ENCODE measurements around the gene LTBP1. TPM values are rescaled to one million over a fixed set of nuclear protein-coding genes. Genes with fewer than 3 reads are reported as not detected.
"Not testable (repeated sequence)": the region's sequence is repeated elsewhere in the genome, so short reads cannot be mapped to it uniquely, and the experiment has no call there.

Gene LTBP1
- total RNA-seq, 4 donors from 2014 or later = 15.8 to 56.7 (median 28.3) TPM

- TF ChIP-seq, protein P1, sequence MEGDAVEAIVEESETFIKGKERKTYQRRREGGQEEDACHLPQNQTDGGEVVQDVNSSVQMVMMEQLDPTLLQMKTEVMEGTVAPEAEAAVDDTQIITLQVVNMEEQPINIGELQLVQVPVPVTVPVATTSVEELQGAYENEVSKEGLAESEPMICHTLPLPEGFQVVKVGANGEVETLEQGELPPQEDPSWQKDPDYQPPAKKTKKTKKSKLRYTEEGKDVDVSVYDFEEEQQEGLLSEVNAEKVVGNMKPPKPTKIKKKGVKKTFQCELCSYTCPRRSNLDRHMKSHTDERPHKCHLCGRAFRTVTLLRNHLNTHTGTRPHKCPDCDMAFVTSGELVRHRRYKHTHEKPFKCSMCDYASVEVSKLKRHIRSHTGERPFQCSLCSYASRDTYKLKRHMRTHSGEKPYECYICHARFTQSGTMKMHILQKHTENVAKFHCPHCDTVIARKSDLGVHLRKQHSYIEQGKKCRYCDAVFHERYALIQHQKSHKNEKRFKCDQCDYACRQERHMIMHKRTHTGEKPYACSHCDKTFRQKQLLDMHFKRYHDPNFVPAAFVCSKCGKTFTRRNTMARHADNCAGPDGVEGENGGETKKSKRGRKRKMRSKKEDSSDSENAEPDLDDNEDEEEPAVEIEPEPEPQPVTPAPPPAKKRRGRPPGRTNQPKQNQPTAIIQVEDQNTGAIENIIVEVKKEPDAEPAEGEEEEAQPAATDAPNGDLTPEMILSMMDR (IDR thresholded peaks at IDR 0.05) = no peak
- no peak for TF ChIP-seq EP300 (IDR thresholded peaks at IDR 0.05; ENCODE audit: low read depth)
- TF ChIP-seq POLR2AphosphoS5 (IDR thresholded peaks at IDR 0.05) = no peak
- TF ChIP-seq POLR2A (IDR thresholded peaks at IDR 0.05) = no peak
- Histone ChIP-seq H3K36me3 (no peaks in the 10 kb centered on the region), H3K27me3 (no peaks in the 10 kb centered on the region), H3K9me3 (no peaks in the 10 kb centered on the region), H3K27ac (no peak overlapping the region), H3K4me3 (no peak overlapping the region), H3K4me1 (peaks cover 0 to 39% (median 11%) of the 10 kb centered on the region in 4 donors)
- WGBS, 2 donors (ENCODE audit: low coverage in 1 of 2) = 62 to 71% methylated on average over 5 of the region's 5 CpGs
- intact Hi-C loops (cut with DNase I; ENCODE audit: low total_unique reads) (no loop called here), in situ Hi-C loops (cut with MboI; ENCODE audit: low pct_ligation_motif_present in 1 of 4, low pct_unique_long_range_greater_than_20kb in 1 of 4, low sequenced_read_pairs in 3 of 4) (no loop called here)
- DNase-seq = no peak
These were observed 219.6 kb downstream of the LTBP1 start for GRCh38 chr2:33166287-33166881.

DNA sequence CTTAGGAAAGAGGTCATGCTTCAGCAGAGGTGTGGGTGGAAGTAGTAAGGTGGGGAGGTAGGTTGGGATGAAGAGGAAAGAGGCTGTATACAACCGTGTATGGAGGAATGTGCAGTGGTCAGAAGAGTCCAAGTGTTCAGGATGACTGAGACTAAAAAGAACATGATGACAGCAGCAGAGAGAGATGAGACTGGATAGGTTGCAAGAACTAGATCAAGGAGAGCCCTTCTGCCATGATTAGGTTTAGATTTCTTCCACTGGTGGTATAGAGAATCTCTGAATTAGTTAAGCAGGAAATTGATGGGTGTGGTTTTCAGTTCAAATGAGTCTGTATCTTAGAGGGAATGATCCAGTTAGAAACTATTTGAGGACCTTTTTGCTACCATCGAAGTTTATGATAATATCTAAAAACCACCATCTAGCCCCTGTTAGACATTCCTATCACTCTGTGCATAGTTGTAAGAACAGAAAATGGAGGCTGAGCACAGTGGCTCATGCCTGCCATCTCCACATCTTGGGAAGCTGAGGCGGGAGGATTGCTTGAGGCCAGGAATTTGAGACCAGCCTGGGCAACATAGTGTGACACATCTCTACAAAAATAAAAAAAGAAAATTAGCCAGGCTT, 221.0 kb downstream of the LTBP1 start:
- TF ChIP-seq POLR2AphosphoS5 (IDR thresholded peaks at IDR 0.05) (no peak), POLR2A (IDR thresholded peaks at IDR 0.05) (no peak), EP300 (IDR thresholded peaks at IDR 0.05; ENCODE audit: low read depth) (no peak)
- TF ChIP-seq, protein P1 (IDR thresholded peaks at IDR 0.05) = no peak
- intact Hi-C loops (cut with DNase I; ENCODE audit: low total_unique reads) = no loop called here
- in situ Hi-C loops (cut with MboI; ENCODE audit: low pct_ligation_motif_present in 1 of 4, low pct_unique_long_range_greater_than_20kb in 1 of 4, low sequenced_read_pairs in 3 of 4) = no loop called here
- H3K36me3 ChIP-seq = no peaks in the 10 kb centered on the region
- WGBS, 2 donors (ENCODE audit: low coverage in 1 of 2) = 45 to 70% methylated on average over 2 to 3 of the region's 3 CpGs
- peaks cover 0 to 39% (median 11%) of the 10 kb centered on the region in 4 donors for H3K4me1 ChIP-seq
- no peak for DNase-seq
- no peak overlapping the region for H3K4me3 ChIP-seq
- no peaks in the 10 kb centered on the region for H3K27me3 ChIP-seq
- no peaks in the 10 kb centered on the region for H3K9me3 ChIP-seq
- H3K27ac ChIP-seq = peak overlapping the region in 1 of 4 donors; percentile 42

GRCh38 chr2:33168425-33168824, 221.7 kb downstream of the LTBP1 start:
- intact Hi-C loops (cut with DNase I; ENCODE audit: low total_unique reads) = no loop called here
- Histone ChIP-seq H3K4me3 (no peak overlapping the region), H3K9me3 (no peaks in the 10 kb centered on the region), H3K4me1 (peaks cover 0 to 39% (median 11%) of the 10 kb centered on the region in 4 donors), H3K27ac (peak overlapping the region in 3 of 4 donors; percentile 42 to 44 (median 42)), H3K27me3 (no peaks in the 10 kb centered on the region), H3K36me3 (no peaks in the 10 kb centered on the region)
- in situ Hi-C loops (cut with MboI; ENCODE audit: low pct_ligation_motif_present in 1 of 4, low pct_unique_long_range_greater_than_20kb in 1 of 4, low sequenced_read_pairs in 3 of 4) = no loop called here
- no peak for DNase-seq
- TF ChIP-seq EP300 (IDR thresholded peaks at IDR 0.05; ENCODE audit: low read depth) (no peak), POLR2A (IDR thresholded peaks at IDR 0.05) (no peak), POLR2AphosphoS5 (IDR thresholded peaks at IDR 0.05) (no peak)
- TF ChIP-seq, protein P1 (IDR thresholded peaks at IDR 0.05) = no peak

- DNase-seq = no peak
- intact Hi-C loops (cut with DNase I; ENCODE audit: low total_unique reads) (no loop called here), in situ Hi-C loops (cut with MboI; ENCODE audit: low pct_ligation_motif_present in 1 of 4, low pct_unique_long_range_greater_than_20kb in 1 of 4, low sequenced_read_pairs in 3 of 4) (no loop called here)
- 17 to 19% methylated on average over 1 to 4 of the region's 4 CpGs for WGBS, 2 donors (ENCODE audit: low coverage in 1 of 2)
- TF ChIP-seq EP300 (IDR thresholded peaks at IDR 0.05; ENCODE audit: low read depth) = no peak
- TF ChIP-seq POLR2AphosphoS5 (IDR thresholded peaks at IDR 0.05) = no peak
- TF ChIP-seq, protein P1 (IDR thresholded peaks at IDR 0.05) = no peak
- TF ChIP-seq POLR2A (IDR thresholded peaks at IDR 0.05) = no peak
- Histone ChIP-seq H3K27ac (peak overlapping the region in 3 of 4 donors; percentile 42 to 44 (median 42)), H3K36me3 (no peaks in the 10 kb centered on the region), H3K27me3 (no peaks in the 10 kb centered on the region), H3K9me3 (no peaks in the 10 kb centered on the region), H3K4me3 (no peak overlapping the region), H3K4me1 (peaks cover 0 to 39% (median 11%) of the 10 kb centered on the region in 4 donors)
These were observed 222.2 kb downstream of the LTBP1 start for GRCh38 chr2:33168922-33169321.

DNA sequence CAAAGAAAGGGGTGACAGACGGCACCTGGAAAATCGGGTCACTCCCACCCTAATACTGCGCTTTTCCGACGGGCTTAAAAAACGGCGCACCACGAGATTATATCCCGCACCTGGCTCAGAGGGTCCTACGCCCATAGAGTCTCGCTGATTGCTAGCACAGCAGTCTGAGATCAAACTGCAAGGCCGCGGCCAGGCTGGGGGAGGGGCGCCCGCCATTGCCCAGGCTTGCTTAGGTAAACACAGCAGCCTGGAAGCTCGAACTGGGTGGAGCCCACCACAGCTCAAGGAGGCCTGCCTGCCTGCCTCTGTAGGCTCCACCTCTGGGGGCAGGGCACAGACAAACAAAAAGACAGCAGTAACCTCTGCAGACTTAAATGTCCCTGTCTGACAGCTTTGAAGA, 223.5 kb downstream of the LTBP1 start:
- H3K4me1 ChIP-seq = peaks cover 0 to 32% (median 11%) of the 10 kb centered on the region in 4 donors
- H3K4me3 ChIP-seq; H3K36me3 ChIP-seq; H3K27me3 ChIP-seq; H3K9me3 ChIP-seq; DNase-seq; H3K27ac ChIP-seq; in situ Hi-C loops (cut with MboI; ENCODE audit: low pct_ligation_motif_present in 1 of 4, low pct_unique_long_range_greater_than_20kb in 1 of 4, low sequenced_read_pairs in 3 of 4); intact Hi-C loops (cut with DNase I; ENCODE audit: low total_unique reads): not testable (repeated sequence)
- 92% methylated on average over 16 of the region's 16 CpGs; no CpG with 5 or more reads in 1 of the 2 donors for WGBS, 2 donors (ENCODE audit: low coverage in 1 of 2)

All from transverse colon (tissue), 4 donors.